Mesendoderm (in vitro differentiated cells): Measurements from ENCODE around the gene EML4.

Experiments
- DNase-seq: peaks from one replicate; pipeline ENCODE4 v3.0.0; 2013
- H2AK5ac ChIP-seq: 2 replicates; pipeline ENCODE4 v1.6.1; 2013; ENCODE audit warnings: low read length, inconsistent platforms
- H2BK120ac ChIP-seq: 2 replicates; pipeline ENCODE4 v1.6.1; 2013; ENCODE audit warnings: low read depth, mild to moderate bottlenecking, low read length, moderate library complexity, mixed read lengths
- H2BK15ac ChIP-seq: replicated peaks from 2 replicates; pipeline ENCODE4 v1.6.1; 2013; ENCODE audit warnings: low read depth, mild to moderate bottlenecking, moderate library complexity
- H2BK5ac ChIP-seq: 2 replicates; pipeline ENCODE4 v1.6.1; 2013; ENCODE audit warnings: low read length, inconsistent platforms
- H3K18ac ChIP-seq: 2 replicates; pipeline ENCODE4 v1.6.1; 2013; ENCODE audit warnings: mild to moderate bottlenecking, low read length, mixed read lengths
- H3K23ac ChIP-seq: one replicate; pipeline ENCODE4 v1.6.1; 2013; ENCODE audit warnings: low read length
- H3K27ac ChIP-seq: 2 replicates; pipeline ENCODE4 v1.5.1; 2013; ENCODE audit warnings: low read depth, mild to moderate bottlenecking, inconsistent platforms, low read length, moderate library complexity
- H3K27me3 ChIP-seq: 2 replicates; pipeline ENCODE4 v1.6.1; 2013; ENCODE audit warnings: low read length, control low read depth, mild to moderate bottlenecking, inconsistent platforms; ENCODE audit not compliant: insufficient read depth, poor library complexity
- H3K36me3 ChIP-seq: 2 replicates; pipeline ENCODE4 v1.6.1; 2013; ENCODE audit warnings: low read length, inconsistent platforms; ENCODE audit not compliant: control insufficient read depth, insufficient read depth
- H3K4ac ChIP-seq: one replicate; pipeline ENCODE4 v1.6.1; 2013; ENCODE audit warnings: low read depth, mild to moderate bottlenecking, low read length, moderate library complexity
- H3K4me1 ChIP-seq: 2 replicates; pipeline ENCODE4 v1.6.1; 2013; ENCODE audit warnings: low read depth, low read length, inconsistent platforms; ENCODE audit not compliant: control insufficient read depth
- H3K4me2 ChIP-seq: 2 replicates; pipeline ENCODE4 v1.6.1; 2013; ENCODE audit warnings: low read length
- H3K4me3 ChIP-seq: 2 replicates; pipeline ENCODE4 v1.5.1; 2013; ENCODE audit warnings: mild to moderate bottlenecking, low read length
- H3K56ac ChIP-seq: one replicate; pipeline ENCODE4 v1.6.1; 2013; ENCODE audit warnings: low read length
- H3K79me1 ChIP-seq: 2 replicates; pipeline ENCODE4 v1.6.1; 2013; ENCODE audit warnings: low read length, inconsistent platforms
- H3K79me2 ChIP-seq: 2 replicates; pipeline ENCODE4 v1.6.1; 2013; ENCODE audit warnings: mild to moderate bottlenecking, low read length; ENCODE audit not compliant: control insufficient read depth, insufficient read depth
- H3K9ac ChIP-seq: 2 replicates; pipeline ENCODE4 v1.6.1; 2013; ENCODE audit warnings: low read length, inconsistent platforms
- H4K5ac ChIP-seq: one replicate; pipeline ENCODE4 v1.6.1; 2013; ENCODE audit warnings: low read length
- H4K8ac ChIP-seq: one replicate; pipeline ENCODE4 v1.6.1; 2013; ENCODE audit warnings: low read depth, mild to moderate bottlenecking, control low read depth, low read length, moderate library complexity
- WGBS: extraction: QIAGEN DNeasy Blood & Tissue Kit; methylation state at CpG from one replicate; pipeline ENCODE4 v1.1.7; 2013; ENCODE audit warnings: low lambda C conversion rate, missing lambda C conversion rate; ENCODE audit not compliant: insufficient coverage; ENCODE audit errors: extremely low coverage; 5-methylcytosine and 5-hydroxymethylcytosine counted together

Gene EML4

GRCh38 chr2:42310007-42310515, 140.9 kb downstream of the EML4 start:
- no peak overlapping the region for H4K8ac ChIP-seq
- no peak overlapping the region for H3K4me2 ChIP-seq
- WGBS: no CpG with 5 or more reads among the region's 1 CpG

GRCh38 chr2:42312106-42312505, 143.0 kb downstream of the EML4 start:
- Histone ChIP-seq H3K4me1 (no peaks in the 10 kb centered on the region), H3K18ac (no peak overlapping the region), H2BK120ac (no peak overlapping the region), H3K4me3 (no peak overlapping the region), H4K8ac (no peak overlapping the region), H3K9ac (no peak overlapping the region), H3K4me2 (no peak overlapping the region), H2BK5ac (no peak overlapping the region), H3K79me2 (no peaks in the 10 kb centered on the region), H3K79me1 (no peaks in the 10 kb centered on the region), H3K27me3 (no peaks in the 10 kb centered on the region), H2BK15ac (no peak overlapping the region), H3K23ac (no peak overlapping the region), H4K5ac (no peak overlapping the region), H3K27ac (no peak overlapping the region), H3K56ac (no peak overlapping the region), H3K4ac (no peak overlapping the region), H3K36me3 (no peaks in the 10 kb centered on the region), H2AK5ac (no peak overlapping the region)
- no CpG with 5 or more reads among the region's 4 CpGs for WGBS
- DNase-seq: no peak

More at GRCh38 chr2:42310007-42310515, 140.9 kb downstream of the EML4 start:
- Histone ChIP-seq H3K79me1 (no peaks in the 10 kb centered on the region), H3K79me2 (no peaks in the 10 kb centered on the region), H3K4me3 (no peak overlapping the region), H3K4ac (no peak overlapping the region), H3K27me3 (no peaks in the 10 kb centered on the region), H3K56ac (no peak overlapping the region), H2BK120ac (no peak overlapping the region), H3K36me3 (no peaks in the 10 kb centered on the region), H3K23ac (no peak overlapping the region), H2BK15ac (no peak overlapping the region), H3K27ac (no peak overlapping the region), H4K5ac (no peak overlapping the region), H3K18ac (no peak overlapping the region), H3K9ac (no peak overlapping the region), H2AK5ac (no peak overlapping the region), H2BK5ac (no peak overlapping the region), H3K4me1 (no peaks in the 10 kb centered on the region)
- DNase-seq: no peak

GRCh38 chr2:42314892-42315468, 145.8 kb downstream of the EML4 start:
- H4K5ac ChIP-seq: no peak overlapping the region
- no peak overlapping the region for H3K4me2 ChIP-seq
- no peak overlapping the region for H3K18ac ChIP-seq
- H3K4me3 ChIP-seq: no peak overlapping the region
- H3K79me1 ChIP-seq: no peaks in the 10 kb centered on the region
- H3K23ac ChIP-seq: no peak overlapping the region
- H4K8ac ChIP-seq: no peak overlapping the region
- H3K36me3 ChIP-seq: no peaks in the 10 kb centered on the region
- H3K27ac ChIP-seq: no peak overlapping the region
- H3K79me2 ChIP-seq: no peaks in the 10 kb centered on the region
- no peak overlapping the region for H3K56ac ChIP-seq
- H2BK5ac ChIP-seq: no peak overlapping the region
- no peak overlapping the region for H3K9ac ChIP-seq
- H3K27me3 ChIP-seq: no peaks in the 10 kb centered on the region
- no peaks in the 10 kb centered on the region for H3K4me1 ChIP-seq
- WGBS: 100% methylated on average over 2 of the region's 3 CpGs
- no peak overlapping the region for H2BK15ac ChIP-seq
- H2BK120ac ChIP-seq: no peak overlapping the region
- no peak for DNase-seq
- no peak overlapping the region for H2AK5ac ChIP-seq
- no peak overlapping the region for H3K4ac ChIP-seq

- Histone ChIP-seq H3K9ac (no peak overlapping the region), H3K79me2 (no peaks in the 10 kb centered on the region), H4K5ac (no peak overlapping the region), H3K36me3 (no peaks in the 10 kb centered on the region), H3K79me1 (no peaks in the 10 kb centered on the region), H2BK15ac (no peak overlapping the region), H4K8ac (no peak overlapping the region), H3K4me2 (no peak overlapping the region), H3K27me3 (no peaks in the 10 kb centered on the region), H3K56ac (no peak overlapping the region), H2AK5ac (no peak overlapping the region), H3K4me3 (no peak overlapping the region), H3K23ac (no peak overlapping the region), H2BK120ac (no peak overlapping the region), H3K4me1 (no peaks in the 10 kb centered on the region), H3K4ac (no peak overlapping the region), H3K18ac (no peak overlapping the region), H3K27ac (no peak overlapping the region), H2BK5ac (no peak overlapping the region)
- DNase-seq: no peak
- WGBS: no CpG with 5 or more reads among the region's 6 CpGs
These were observed 146.8 kb downstream of the EML4 start for GRCh38 chr2:42315844-42316470.

GRCh38 chr2:42316910-42317309, 147.8 kb downstream of the EML4 start:
- no peak overlapping the region for H3K27ac ChIP-seq
- WGBS: no CpG with 5 or more reads among the region's 3 CpGs
- no peak for DNase-seq

More at GRCh38 chr2:42316910-42317309, 147.8 kb downstream of the EML4 start:
- no peak overlapping the region for H4K5ac ChIP-seq
- H3K4me1 ChIP-seq: no peaks in the 10 kb centered on the region
- H3K23ac ChIP-seq: no peak overlapping the region
- no peak overlapping the region for H3K4me3 ChIP-seq
- H3K56ac ChIP-seq: no peak overlapping the region
- no peak overlapping the region for H3K9ac ChIP-seq
- no peaks in the 10 kb centered on the region for H3K36me3 ChIP-seq
- H2AK5ac ChIP-seq: no peak overlapping the region
- no peak overlapping the region for H2BK120ac ChIP-seq
- H3K27me3 ChIP-seq: no peaks in the 10 kb centered on the region
- H3K79me2 ChIP-seq: no peaks in the 10 kb centered on the region
- H4K8ac ChIP-seq: no peak overlapping the region
- no peak overlapping the region for H2BK15ac ChIP-seq
- H3K18ac ChIP-seq: no peak overlapping the region
- H3K4me2 ChIP-seq: no peak overlapping the region
- no peak overlapping the region for H3K4ac ChIP-seq
- no peaks in the 10 kb centered on the region for H3K79me1 ChIP-seq
- H2BK5ac ChIP-seq: no peak overlapping the region
